Activated B cell treated with CpG ODN at 0.5 μM for 24 hours (primary cell): ENCODE data around the gene CAPZA3. TPM values are rescaled to one million over a fixed set of nuclear protein-coding genes. Genes with fewer than 3 reads are reported as not detected.
"Not testable (repeated sequence)": the region's sequence is repeated elsewhere in the genome, so short reads cannot be mapped to it uniquely, and the experiment has no call there.

ENCODE experiments used
- ATAC-seq: fragments of 200-7000 bp; cut with Tn5 transposase; one replicate; pipeline ENCODE4 v1.10.0; 2021; ENCODE audit warnings: low read depth, mild to moderate bottlenecking, moderate library complexity
- CTCF ChIA-PET: fragments of 350-600 bp; sonication (Branson Sonifier 250); formaldehyde crosslinking; loops from one replicate; lab custom pipeline; 2021; ENCODE audit warnings: antibody characterized with exemption; lab: Charles Lee
- POLR2A ChIA-PET: fragments of 350-600 bp; sonication (Branson Sonifier 250); formaldehyde crosslinking; loops from one replicate; lab custom pipeline; 2021; ENCODE audit warnings: antibody characterized with exemption; lab: Charles Lee
- DNase-seq: peaks from one replicate; pipeline ENCODE4 v3.0.0; 2022
- H3K27ac Mint-ChIP-seq: one replicate; pipeline ENCODE4 v1.8.0; 2020; ENCODE audit warnings: mixed read lengths
- H3K27me3 Mint-ChIP-seq: one replicate; pipeline ENCODE4 v1.8.0; 2021; ENCODE audit warnings: mixed read lengths
- H3K36me3 Mint-ChIP-seq: one replicate; pipeline ENCODE4 v1.8.0; 2021; ENCODE audit warnings: low read depth, mixed read lengths
- H3K4me1 Mint-ChIP-seq: one replicate; pipeline ENCODE4 v1.8.0; 2021; ENCODE audit warnings: mixed read lengths
- H3K4me3 Mint-ChIP-seq: one replicate; pipeline ENCODE4 v1.8.0; 2020; ENCODE audit warnings: mild to moderate bottlenecking, mixed read lengths
- H3K9me3 Mint-ChIP-seq: one replicate; pipeline ENCODE4 v1.8.0; 2020; ENCODE audit warnings: mixed read lengths
- intact Hi-C: fragments of 100-400 bp; cut with micrococcal nuclease; formaldehyde crosslinking; loops from one replicate; pipeline ENCODE4 v1.15.1; 2024
- total RNA-seq: library from RNA; stranded (reverse); gene quantifications from 2 replicates; pipeline ENCODE4 v1.2.3, GENCODE V29; 2022
- TF ChIP-seq, protein P1 (sequence below): fragments of 200-600 bp; IDR thresholded peaks from one replicate; pipeline ENCODE4 v1.8.0; 2022; ENCODE audit warnings: antibody characterized with exemption, mild to moderate bottlenecking

The CAPZA3 gene
- not detected in 2 replicates for total RNA-seq

DNA sequence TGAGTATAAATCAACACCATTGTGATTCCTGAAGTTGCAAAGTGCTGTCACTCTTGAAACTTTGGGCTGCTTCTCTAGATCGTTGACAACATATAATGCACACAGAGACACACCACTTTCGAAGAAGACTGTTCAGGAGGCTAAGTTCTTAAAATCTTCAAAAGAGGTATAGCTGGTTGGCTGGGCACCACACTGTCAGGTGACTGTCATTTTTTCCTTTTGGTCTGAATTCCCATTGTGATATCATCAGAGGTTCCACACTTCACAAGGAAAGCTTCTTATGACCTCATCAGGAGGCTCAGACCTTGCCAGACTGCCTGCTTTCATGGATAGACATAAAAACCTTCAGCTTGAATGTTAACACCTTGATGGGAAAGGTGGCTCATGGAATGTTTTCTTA is at the start of gene CAPZA3, which contains the start of gene PLCZ1:
Gene CAPZA3, plus strand, starts transcription at position 301 of the 400 bp plus-strand sequence. CDS start 150 bp downstream, outside the sequence.
Gene PLCZ1, minus strand, starts transcription at position 194 of the 400 bp plus-strand sequence. CDS start 641 bp downstream, outside the sequence.
- Mint-ChIP-seq H3K27me3 (no peaks in the 10 kb centered on the region), H3K27ac (no peak within 1 kb of the TSS), H3K9me3 (peaks cover 7% of the 10 kb centered on the region), H3K4me1 (no peaks in the 10 kb centered on the region), H3K36me3 (no peaks in the 10 kb centered on the region), H3K4me3 (no peak within 1 kb of the TSS)
- no peak for ATAC-seq
- TF ChIP-seq, protein P1, sequence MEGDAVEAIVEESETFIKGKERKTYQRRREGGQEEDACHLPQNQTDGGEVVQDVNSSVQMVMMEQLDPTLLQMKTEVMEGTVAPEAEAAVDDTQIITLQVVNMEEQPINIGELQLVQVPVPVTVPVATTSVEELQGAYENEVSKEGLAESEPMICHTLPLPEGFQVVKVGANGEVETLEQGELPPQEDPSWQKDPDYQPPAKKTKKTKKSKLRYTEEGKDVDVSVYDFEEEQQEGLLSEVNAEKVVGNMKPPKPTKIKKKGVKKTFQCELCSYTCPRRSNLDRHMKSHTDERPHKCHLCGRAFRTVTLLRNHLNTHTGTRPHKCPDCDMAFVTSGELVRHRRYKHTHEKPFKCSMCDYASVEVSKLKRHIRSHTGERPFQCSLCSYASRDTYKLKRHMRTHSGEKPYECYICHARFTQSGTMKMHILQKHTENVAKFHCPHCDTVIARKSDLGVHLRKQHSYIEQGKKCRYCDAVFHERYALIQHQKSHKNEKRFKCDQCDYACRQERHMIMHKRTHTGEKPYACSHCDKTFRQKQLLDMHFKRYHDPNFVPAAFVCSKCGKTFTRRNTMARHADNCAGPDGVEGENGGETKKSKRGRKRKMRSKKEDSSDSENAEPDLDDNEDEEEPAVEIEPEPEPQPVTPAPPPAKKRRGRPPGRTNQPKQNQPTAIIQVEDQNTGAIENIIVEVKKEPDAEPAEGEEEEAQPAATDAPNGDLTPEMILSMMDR, result no peak
- no peak for DNase-seq
- intact Hi-C loops, result no loop called here
- CTCF ChIA-PET, result no interaction called here
- POLR2A ChIA-PET, result no interaction called here

GRCh38 chr12:18689771-18690170 is 48.1 kb upstream of the CAPZA3 start:
- no peaks in the 10 kb centered on the region for H3K36me3 Mint-ChIP-seq
- TF ChIP-seq, protein P1, result no peak
- ChIA-PET CTCF (no interaction called here), POLR2A (no interaction called here)
- no peak for ATAC-seq
- DNase-seq, result no peak
- H3K4me1 Mint-ChIP-seq, result no peaks in the 10 kb centered on the region
- H3K27ac Mint-ChIP-seq, result no peak overlapping the region
- no peaks in the 10 kb centered on the region for H3K27me3 Mint-ChIP-seq
- H3K9me3 Mint-ChIP-seq, result peaks cover 13% of the 10 kb centered on the region
- no peak overlapping the region for H3K4me3 Mint-ChIP-seq
- intact Hi-C loops, result no loop called here

- ATAC-seq (no peak), DNase-seq (no peak)
- intact Hi-C loops, result no loop called here
- ChIA-PET POLR2A (no interaction called here), CTCF (no interaction called here)
- Mint-ChIP-seq H3K36me3 (no peaks in the 10 kb centered on the region), H3K27ac (no peak overlapping the region), H3K4me1 (no peaks in the 10 kb centered on the region), H3K4me3 (no peak overlapping the region), H3K9me3 (peaks cover 13% of the 10 kb centered on the region), H3K27me3 (no peaks in the 10 kb centered on the region)
- TF ChIP-seq, protein P1, result no peak
Observed at GRCh38 chr12:18690653-18691052, 47.3 kb upstream of the CAPZA3 start.

DNA sequence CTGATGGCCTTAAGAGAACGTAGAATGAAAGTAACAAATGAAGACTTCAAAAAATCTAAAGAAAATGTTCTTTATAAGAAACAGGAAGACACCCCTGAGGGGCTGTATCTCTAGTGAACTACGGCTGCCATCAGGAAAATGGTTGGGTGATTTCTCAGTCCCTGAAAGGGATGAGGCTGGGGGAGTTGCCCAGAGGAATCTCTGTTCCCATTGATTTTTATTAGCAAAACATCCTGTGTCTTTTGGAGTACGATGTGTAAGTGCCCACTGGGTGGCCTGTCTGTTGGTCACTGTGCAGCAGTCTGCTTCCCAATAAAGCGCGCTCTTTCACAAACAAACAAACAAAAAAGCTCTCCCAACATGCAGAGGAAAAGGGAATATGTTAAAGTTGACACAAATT is 43.9 kb upstream of the CAPZA3 start:
- DNase-seq, intact Hi-C loops, H3K27me3 Mint-ChIP-seq: not testable (repeated sequence)

DNA sequence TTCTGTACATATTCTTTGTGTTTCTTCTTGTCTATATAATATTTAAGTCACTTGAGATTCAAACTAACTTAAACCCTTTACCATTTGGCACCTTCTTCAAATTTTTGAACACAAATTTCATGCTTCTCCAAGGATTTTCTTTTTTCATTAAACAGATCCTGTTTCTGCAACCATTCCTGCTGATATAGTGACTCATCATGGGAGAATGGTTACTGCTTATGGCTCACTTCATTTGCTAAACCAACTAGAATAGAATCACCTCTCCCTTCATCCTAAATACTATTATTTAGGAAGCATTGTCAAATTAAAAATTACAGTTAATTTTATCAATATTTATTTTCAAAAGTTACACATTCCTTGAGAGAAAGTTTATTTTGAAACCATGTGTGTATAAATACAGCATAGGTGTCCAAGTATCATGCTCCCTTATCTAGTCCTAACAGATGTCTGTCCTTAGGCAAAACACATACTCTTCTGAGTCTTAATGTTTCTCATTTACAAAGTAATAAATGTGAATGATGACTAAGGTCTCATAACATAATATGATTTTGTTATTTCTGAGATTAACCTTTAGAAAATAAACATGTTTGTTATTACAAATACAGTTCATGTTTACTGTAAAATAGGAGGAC is 40.8 kb upstream of the CAPZA3 start:
- H3K4me3 Mint-ChIP-seq, result no peak overlapping the region
- peaks cover 11% of the 10 kb centered on the region for H3K9me3 Mint-ChIP-seq
- TF ChIP-seq, protein P1, result no peak
- no peaks in the 10 kb centered on the region for H3K27me3 Mint-ChIP-seq
- no peaks in the 10 kb centered on the region for H3K4me1 Mint-ChIP-seq
- no peaks in the 10 kb centered on the region for H3K36me3 Mint-ChIP-seq
- no peak for ATAC-seq
- ChIA-PET POLR2A (no interaction called here), CTCF (no interaction called here)
- no peak for DNase-seq
- H3K27ac Mint-ChIP-seq, result no peak overlapping the region
- intact Hi-C loops, result no loop called here

More for the DNA sequence above, 43.9 kb upstream of the CAPZA3 start:
- H3K36me3 Mint-ChIP-seq, POLR2A ChIA-PET, ATAC-seq, H3K4me3 Mint-ChIP-seq, CTCF ChIA-PET, H3K27ac Mint-ChIP-seq, H3K4me1 Mint-ChIP-seq: not testable (repeated sequence)
- peaks cover 11% of the 10 kb centered on the region for H3K9me3 Mint-ChIP-seq
